Measurements from ENCODE around the gene LTK.

LTK gene

GRCh38 chr15:41499109-41499851 lies 14.3 kb downstream of the LTK start:
- DNase-seq (ENCODE audit: low read depth in 2 of 3, low spot score in 2 of 3), result no peak

DNA sequence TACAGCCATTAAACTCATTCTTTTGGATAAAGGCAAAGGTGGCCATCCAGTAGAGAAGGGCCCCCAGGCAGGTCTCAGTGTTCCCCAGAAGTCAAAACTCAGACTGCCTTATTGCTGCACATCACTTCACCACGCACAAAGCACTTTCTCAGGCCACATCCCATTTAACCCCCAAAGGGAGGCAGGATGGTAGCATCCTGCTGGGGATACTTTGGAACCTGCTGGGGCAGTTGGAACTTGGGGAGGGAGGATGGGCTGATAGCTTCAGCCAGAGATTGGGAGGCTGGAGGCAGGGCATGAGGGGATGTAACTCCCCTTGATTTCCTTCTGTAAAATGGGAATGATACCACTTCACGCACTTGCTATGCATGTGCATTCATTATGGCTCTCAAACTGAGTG lies 15.0 kb downstream of the LTK start:
- DNase-seq (ENCODE audit: low read depth in 2 of 3, low spot score in 2 of 3), result no peak

- no peak for DNase-seq (ENCODE audit: low read depth in 2 of 3, low spot score in 2 of 3)
Measured at GRCh38 chr15:41495736-41496599, 17.7 kb downstream of the LTK start.

GRCh38 chr15:41494922-41495735 lies 18.5 kb downstream of the LTK start:
- DNase-seq (ENCODE audit: low read depth in 2 of 3, low spot score in 2 of 3), result no peak

DNA sequence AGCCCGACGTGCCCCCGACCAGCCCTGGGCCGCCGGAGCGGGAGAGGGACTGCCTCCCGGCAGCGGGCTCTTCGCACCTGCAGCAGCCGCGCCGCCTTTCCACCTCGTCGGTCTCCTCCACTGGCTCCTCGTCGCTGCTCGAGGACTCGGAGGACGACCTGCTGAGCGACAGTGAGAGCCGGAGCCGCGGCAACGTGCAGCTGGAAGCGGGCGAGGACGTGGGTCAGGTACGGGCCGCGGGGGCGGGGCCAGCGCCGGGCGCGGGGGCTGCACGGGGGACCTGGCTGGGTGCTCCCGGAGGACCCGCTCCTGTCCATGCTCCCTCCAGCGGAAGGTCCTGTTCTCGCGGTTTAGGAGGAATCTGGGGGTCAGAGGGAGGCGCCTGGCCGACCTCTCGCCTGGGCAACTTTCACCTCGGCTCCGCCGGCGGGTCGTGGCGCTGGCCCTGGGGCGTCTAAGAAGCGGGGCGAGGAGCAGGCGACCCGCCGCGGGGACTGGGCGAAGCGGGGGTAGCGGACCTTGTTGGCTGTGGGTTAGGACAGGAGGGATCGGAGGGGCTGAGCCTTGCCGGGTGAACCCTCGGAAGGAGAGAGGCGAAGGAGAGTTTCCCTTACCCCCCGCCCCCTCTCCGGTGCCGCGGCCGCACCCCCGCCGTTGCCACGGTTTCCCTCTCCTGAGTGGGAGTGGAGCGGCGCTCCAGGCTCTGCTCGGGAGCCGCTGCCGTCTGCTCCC lies 19.3 kb downstream of the LTK start:
- DNase-seq (ENCODE audit: low read depth in 2 of 3, low spot score in 2 of 3), result no peak

GRCh38 chr15:41493902-41494189 lies 19.8 kb downstream of the LTK start:
- DNase-seq (ENCODE audit: low read depth in 2 of 3, low spot score in 2 of 3), result no peak

GRCh38 chr15:41493205-41493901 lies 20.3 kb downstream of the LTK start, which contains the start of gene ITPKA:
ITPKA (plus strand) TSS chr15:41493874; CDS start chr15:41493928, 54 bp downstream.
- peak; percentile 76 to 83 (median 76) for DNase-seq (ENCODE audit: low read depth in 2 of 3, low spot score in 2 of 3)

- no peak for DNase-seq (ENCODE audit: low read depth in 2 of 3, low spot score in 2 of 3)
Measured at GRCh38 chr15:41492597-41493204, 20.9 kb downstream of the LTK start.

DNA sequence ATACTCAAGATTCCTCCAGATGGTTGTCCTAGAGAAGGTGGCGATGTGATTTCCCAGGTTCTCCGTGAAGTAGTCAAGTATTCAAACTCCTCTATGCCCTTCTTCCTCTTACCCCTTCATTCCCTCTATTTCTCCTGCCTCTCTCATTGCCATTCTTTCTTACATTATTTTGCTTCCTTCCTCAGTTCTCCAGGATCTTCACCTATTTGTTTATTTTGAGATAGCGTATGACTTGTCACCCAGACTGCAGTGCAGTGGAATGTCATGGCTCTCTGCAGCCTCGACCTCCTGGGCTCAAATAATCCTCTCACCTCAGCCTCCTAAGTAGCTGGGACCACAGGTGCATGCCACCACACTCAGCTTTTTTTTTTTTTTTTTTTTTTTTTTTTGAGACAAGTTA lies 21.7 kb downstream of the LTK start:
- no peak for DNase-seq (ENCODE audit: low read depth in 2 of 3, low spot score in 2 of 3)

GRCh38 chr15:41490355-41490754 lies 23.3 kb downstream of the LTK start:
- no peak for DNase-seq (ENCODE audit: low read depth in 2 of 3, low spot score in 2 of 3)

GRCh38 chr15:41489641-41490040 lies 24.0 kb downstream of the LTK start:
- DNase-seq (ENCODE audit: low read depth in 2 of 3, low spot score in 2 of 3), result no peak

GRCh38 chr15:41487802-41488201 lies 25.8 kb downstream of the LTK start:
- no peak for DNase-seq (ENCODE audit: low read depth in 2 of 3, low spot score in 2 of 3)

DNA sequence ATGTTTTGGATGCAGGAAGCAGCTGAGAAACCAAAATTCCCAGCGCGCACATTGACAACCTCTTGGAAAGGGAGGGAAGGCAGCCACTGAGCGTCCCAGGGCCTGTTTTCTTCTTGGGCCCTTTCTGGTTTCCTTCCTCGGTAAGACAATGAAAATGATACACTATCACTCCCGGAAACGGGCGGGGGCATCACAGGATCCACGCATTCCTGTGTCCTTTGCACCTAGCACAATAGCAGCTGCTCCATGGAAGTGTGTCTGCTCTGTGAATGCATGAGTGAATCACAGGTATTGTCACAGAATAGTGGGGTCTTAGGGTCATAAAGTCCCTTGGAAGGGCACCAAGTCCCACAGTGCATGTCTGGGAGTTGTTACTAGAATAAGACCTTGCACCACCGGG lies 26.2 kb downstream of the LTK start:
- DNase-seq (ENCODE audit: low read depth in 2 of 3, low spot score in 2 of 3), result no peak

- no peak for DNase-seq (ENCODE audit: low read depth in 2 of 3, low spot score in 2 of 3)
Measured at GRCh38 chr15:41486286-41486685, 27.3 kb downstream of the LTK start.

DNA sequence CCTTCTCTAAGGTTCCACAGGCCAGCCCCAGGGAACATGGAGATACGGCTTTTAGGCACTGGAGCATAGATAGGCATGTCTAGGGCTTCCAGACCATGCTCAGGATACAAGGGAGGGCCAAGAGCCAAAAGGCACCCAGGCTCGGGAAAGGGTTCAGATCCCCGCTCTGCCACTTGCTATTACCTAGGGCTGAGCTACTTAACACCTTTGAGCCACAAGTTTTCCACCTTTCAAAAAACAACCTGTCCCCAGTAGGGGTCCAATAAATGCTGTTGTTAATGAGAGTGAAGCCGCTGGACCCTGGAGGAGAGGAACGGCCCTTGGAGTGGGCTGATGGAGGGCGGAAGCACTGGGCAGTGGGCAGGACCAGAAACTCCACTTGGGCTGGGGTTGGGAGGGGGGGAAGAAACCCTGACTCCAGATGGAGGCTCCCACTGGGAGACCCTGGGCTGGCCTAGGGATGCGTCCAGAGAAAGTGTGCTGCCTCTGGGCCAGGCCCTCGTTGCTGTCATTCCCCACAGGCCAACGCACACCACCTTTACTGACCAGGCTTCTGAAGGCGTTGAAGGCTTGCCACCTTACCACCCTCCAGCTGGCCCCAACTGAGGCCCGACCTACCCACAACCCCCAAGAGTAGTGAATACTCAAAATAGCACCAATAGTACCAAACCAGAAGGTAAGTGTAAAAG lies 28.5 kb downstream of the LTK start:
- DNase-seq (ENCODE audit: low read depth in 2 of 3, low spot score in 2 of 3), result no peak

- no peak for DNase-seq (ENCODE audit: low read depth in 2 of 3, low spot score in 2 of 3)
Measured at GRCh38 chr15:41483519-41483918, 30.1 kb downstream of the LTK start.

GRCh38 chr15:41483115-41483514 lies 30.5 kb downstream of the LTK start:
- no peak for DNase-seq (ENCODE audit: low read depth in 2 of 3, low spot score in 2 of 3)

DNA sequence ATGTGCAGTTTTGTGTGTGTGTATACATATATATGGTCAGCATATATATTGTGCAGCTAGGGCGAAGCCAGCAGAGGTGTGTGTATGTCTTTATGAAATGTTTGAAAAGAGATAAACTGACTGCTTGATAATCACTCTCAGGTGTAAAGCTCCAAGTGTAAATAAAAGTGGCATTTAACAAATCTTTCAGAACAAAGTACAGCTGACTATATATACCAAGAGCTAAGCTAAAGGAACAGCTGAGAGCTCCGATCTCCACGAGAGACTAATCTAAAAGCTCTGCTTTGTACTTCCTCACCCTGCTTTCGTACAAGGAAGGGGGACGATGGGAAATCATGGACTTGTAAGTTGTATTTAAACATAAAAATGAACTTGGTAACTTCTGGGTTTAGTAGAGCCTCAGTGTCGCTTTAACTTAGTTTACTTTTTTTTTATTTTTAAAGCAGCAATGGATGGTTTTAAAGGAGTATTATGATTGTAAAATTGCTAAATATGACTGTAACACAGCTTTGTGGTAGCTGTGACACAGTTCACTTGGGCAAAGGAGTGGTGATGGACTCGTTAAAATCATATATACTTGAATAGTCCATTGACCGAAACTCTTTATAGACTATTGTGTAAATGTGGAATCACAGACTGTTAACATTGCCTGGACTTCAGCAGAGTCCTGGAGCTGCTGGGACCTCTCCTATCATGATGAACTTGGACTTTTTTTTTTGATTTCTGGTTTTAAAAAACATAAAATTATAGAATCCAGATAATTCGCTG lies 31.3 kb downstream of the LTK start:
- no peak for DNase-seq (ENCODE audit: low read depth in 2 of 3, low spot score in 2 of 3)

Data from activated CD8-positive, alpha-beta memory T cell treated with anti-CD3 and anti-CD28 coated beads for 48 hours (primary cell).